Liver (tissue), 3 donors: ENCODE results near the gene SYT13.

Experiments
- CTCF ChIP-seq: fragments of 150-350 bp; IDR thresholded peaks from 2 replicates; pipeline ENCODE4 v1.5.1; 2017; ENCODE audit warnings: improper control_type of control experiment, low read depth, low read length; ENCODE audit not compliant: missing input control
- FOXA1 ChIP-seq: IDR thresholded peaks from 2 replicates; pipeline ENCODE4 v1.6.1; 2016; ENCODE audit warnings: antibody characterized with exemption
- GABPA ChIP-seq, 2 donors: IDR thresholded peaks in 1 of 2; conservative IDR thresholded peaks in 1 of 2; 2 replicates each; pipeline ENCODE4 v1.6.1; 2016; ENCODE audit warnings: antibody characterized with exemption in 2 of 2, mild to moderate bottlenecking in 1 of 2, moderate library complexity in 1 of 2
- HNF4G ChIP-seq: IDR thresholded peaks from 2 replicates; pipeline ENCODE4 v1.6.1; 2016; ENCODE audit warnings: antibody characterized with exemption
- JUND ChIP-seq, 2 donors: IDR thresholded peaks; 2 replicates each; pipeline ENCODE4 v1.6.1; 2016; ENCODE audit warnings: antibody characterized with exemption in 2 of 2
- MAX ChIP-seq: IDR thresholded peaks from 2 replicates; pipeline ENCODE4 v1.6.1; 2016; ENCODE audit warnings: antibody characterized with exemption
- RAD21 ChIP-seq, 2 donors: IDR thresholded peaks; 2 replicates each; pipeline ENCODE4 v1.6.1; 2016; ENCODE audit warnings: antibody characterized with exemption in 2 of 2, mild to moderate bottlenecking in 2 of 2
- REST ChIP-seq: IDR thresholded peaks from 2 replicates; pipeline ENCODE4 v1.6.1; 2016; ENCODE audit warnings: antibody characterized with exemption, mild to moderate bottlenecking
- TAF1 ChIP-seq: conservative IDR thresholded peaks from 2 replicates; pipeline ENCODE4 v1.6.1; 2016; ENCODE audit warnings: antibody characterized with exemption, mild to moderate bottlenecking
- YY1 ChIP-seq: IDR thresholded peaks from 2 replicates; pipeline ENCODE4 v1.6.1; 2016; ENCODE audit warnings: antibody characterized with exemption, mild to moderate bottlenecking
- TF ChIP-seq, protein P1 (sequence below): IDR thresholded peaks from 2 replicates; pipeline ENCODE4 v1.6.1; 2016; ENCODE audit warnings: antibody characterized with exemption
- donor health status: healthy.
- donor health status: healthy.

GRCh38 chr11:45275828-45276227, 10.3 kb downstream of the SYT13 start:
- no peak for TF ChIP-seq CTCF
- TF ChIP-seq TAF1 = no peak
- no peak for TF ChIP-seq YY1
- no peak for TF ChIP-seq RAD21 (IDR thresholded peaks at IDR 0.05)
- no peak for TF ChIP-seq GABPA (IDR thresholded peaks at IDR 0.05 in 1 of 2, conservative IDR thresholded peaks at IDR 0.05 in 1 of 2)
- TF ChIP-seq REST = no peak
- no peak for TF ChIP-seq JUND (IDR thresholded peaks at IDR 0.05)
- no peak for TF ChIP-seq FOXA1
- TF ChIP-seq HNF4G = no peak
- no peak for TF ChIP-seq MAX
- TF ChIP-seq, protein P1, sequence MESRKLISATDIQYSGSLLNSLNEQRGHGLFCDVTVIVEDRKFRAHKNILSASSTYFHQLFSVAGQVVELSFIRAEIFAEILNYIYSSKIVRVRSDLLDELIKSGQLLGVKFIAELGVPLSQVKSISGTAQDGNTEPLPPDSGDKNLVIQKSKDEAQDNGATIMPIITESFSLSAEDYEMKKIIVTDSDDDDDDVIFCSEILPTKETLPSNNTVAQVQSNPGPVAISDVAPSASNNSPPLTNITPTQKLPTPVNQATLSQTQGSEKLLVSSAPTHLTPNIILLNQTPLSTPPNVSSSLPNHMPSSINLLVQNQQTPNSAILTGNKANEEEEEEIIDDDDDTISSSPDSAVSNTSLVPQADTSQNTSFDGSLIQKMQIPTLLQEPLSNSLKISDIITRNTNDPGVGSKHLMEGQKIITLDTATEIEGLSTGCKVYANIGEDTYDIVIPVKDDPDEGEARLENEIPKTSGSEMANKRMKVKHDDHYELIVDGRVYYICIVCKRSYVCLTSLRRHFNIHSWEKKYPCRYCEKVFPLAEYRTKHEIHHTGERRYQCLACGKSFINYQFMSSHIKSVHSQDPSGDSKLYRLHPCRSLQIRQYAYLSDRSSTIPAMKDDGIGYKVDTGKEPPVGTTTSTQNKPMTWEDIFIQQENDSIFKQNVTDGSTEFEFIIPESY = no peak
